Measurements from ENCODE around the gene RBM27.
"Not testable (repeated sequence)": the region's sequence is repeated elsewhere in the genome, so short reads cannot be mapped to it uniquely, and the experiment has no call there.

RBM27 gene

GRCh38 chr5:146165903-146166302 lies 37.5 kb upstream of the RBM27 start:
- no peaks in the 10 kb centered on the region for H3K4me1 ChIP-seq (ENCODE audit: control insufficient read depth in 1 of 2, insufficient read depth in 2 of 2, low read length in 2 of 2)
- no peaks in the 10 kb centered on the region for H3K9me3 ChIP-seq (ENCODE audit: insufficient read depth, low read depth, low read length)
- H3K79me1 ChIP-seq (ENCODE audit: low read length), result no peaks in the 10 kb centered on the region
- H3K4me2 ChIP-seq (ENCODE audit: low read length), result no peak overlapping the region
- H2AFZ ChIP-seq (ENCODE audit: insufficient read depth, low read length, poor library complexity), result no peak overlapping the region
- H3K23ac ChIP-seq (ENCODE audit: low read length), result no peak overlapping the region
- H2BK120ac ChIP-seq (ENCODE audit: insufficient read depth, low read length, poor library complexity), result no peak overlapping the region
- no peak overlapping the region for H3K14ac ChIP-seq (ENCODE audit: low read length)
- H3K79me2 ChIP-seq (ENCODE audit: control insufficient read depth, insufficient read depth, low read length, poor library complexity), result no peaks in the 10 kb centered on the region
- H4K8ac ChIP-seq (ENCODE audit: low read depth, low read length), result no peak overlapping the region
- WGBS (ENCODE audit: extremely low coverage, insufficient coverage, insufficient read length), result no CpG with 5 or more reads among the region's 1 CpG
- no peak overlapping the region for H3K18ac ChIP-seq (ENCODE audit: low read length)
- H4K91ac ChIP-seq (ENCODE audit: low read depth, low read length), result no peak overlapping the region
- no peak overlapping the region for H3K27ac ChIP-seq (ENCODE audit: low read depth, low read length)
- no peak overlapping the region for H2BK5ac ChIP-seq (ENCODE audit: low read depth, low read length, poor library complexity)
- no peak overlapping the region for H2AK5ac ChIP-seq (ENCODE audit: low read length)
- no peak overlapping the region for H3K9ac ChIP-seq (ENCODE audit: low read length)
- no peaks in the 10 kb centered on the region for H3K27me3 ChIP-seq (ENCODE audit: insufficient read depth, low read length)
- H3K4ac ChIP-seq (ENCODE audit: low read depth, low read length), result no peak overlapping the region
- peaks cover 20 to 26% of the 10 kb centered on the region in 2 experiments for H3K36me3 ChIP-seq (ENCODE audit: control insufficient read depth in 1 of 2, insufficient read depth in 2 of 2, low read length in 2 of 2)
- no peak overlapping the region for H3K4me3 ChIP-seq (ENCODE audit: low read depth, low read length)
- H2BK12ac ChIP-seq (ENCODE audit: low read length), result no peak overlapping the region
- H4K12ac ChIP-seq (ENCODE audit: low read depth, low read length), result no peak overlapping the region
- DNase-seq, result peak; percentile 38 to 69

- Histone ChIP-seq H2BK5ac (ENCODE audit: low read depth, low read length, poor library complexity) (no peak overlapping the region), H3K23ac (ENCODE audit: low read length) (no peak overlapping the region), H3K9ac (ENCODE audit: low read length) (no peak overlapping the region), H2AFZ (ENCODE audit: insufficient read depth, low read length, poor library complexity) (no peak overlapping the region), H4K8ac (ENCODE audit: low read depth, low read length) (no peak overlapping the region), H3K4ac (ENCODE audit: low read depth, low read length) (no peak overlapping the region), H3K79me1 (ENCODE audit: low read length) (no peaks in the 10 kb centered on the region), H4K12ac (ENCODE audit: low read depth, low read length) (no peak overlapping the region), H3K14ac (ENCODE audit: low read length) (no peak overlapping the region), H2AK5ac (ENCODE audit: low read length) (no peak overlapping the region), H3K4me1 (ENCODE audit: control insufficient read depth in 1 of 2, insufficient read depth in 2 of 2, low read length in 2 of 2) (no peaks in the 10 kb centered on the region), H3K18ac (ENCODE audit: low read length) (no peak overlapping the region), H3K4me2 (ENCODE audit: low read length) (no peak overlapping the region), H3K79me2 (ENCODE audit: control insufficient read depth, insufficient read depth, low read length, poor library complexity) (no peaks in the 10 kb centered on the region), H4K91ac (ENCODE audit: low read depth, low read length) (no peak overlapping the region), H3K27me3 (ENCODE audit: insufficient read depth, low read length) (no peaks in the 10 kb centered on the region), H3K27ac (ENCODE audit: low read depth, low read length) (no peak overlapping the region), H3K4me3 (ENCODE audit: low read depth, low read length) (no peak overlapping the region), H2BK12ac (ENCODE audit: low read length) (no peak overlapping the region), H3K9me3 (ENCODE audit: insufficient read depth, low read depth, low read length) (no peaks in the 10 kb centered on the region), H3K36me3 (ENCODE audit: control insufficient read depth in 1 of 2, insufficient read depth in 2 of 2, low read length in 2 of 2) (peaks cover 17 to 19% of the 10 kb centered on the region in 2 experiments), H2BK120ac (ENCODE audit: insufficient read depth, low read length, poor library complexity) (no peak overlapping the region)
- DNase-seq, result no peak
Measured at GRCh38 chr5:146169076-146169475, 34.3 kb upstream of the RBM27 start.

- H3K23ac ChIP-seq (ENCODE audit: low read length); H2AFZ ChIP-seq (ENCODE audit: insufficient read depth, low read length, poor library complexity); H3K27me3 ChIP-seq (ENCODE audit: insufficient read depth, low read length); H3K4me1 ChIP-seq (ENCODE audit: control insufficient read depth in 1 of 2, insufficient read depth in 2 of 2, low read length in 2 of 2); H3K9me3 ChIP-seq (ENCODE audit: insufficient read depth, low read depth, low read length); H3K9ac ChIP-seq (ENCODE audit: low read length); H2BK12ac ChIP-seq (ENCODE audit: low read length); DNase-seq; H3K14ac ChIP-seq (ENCODE audit: low read length); H4K12ac ChIP-seq (ENCODE audit: low read depth, low read length); H3K79me2 ChIP-seq (ENCODE audit: control insufficient read depth, insufficient read depth, low read length, poor library complexity); H2BK120ac ChIP-seq (ENCODE audit: insufficient read depth, low read length, poor library complexity); H3K4ac ChIP-seq (ENCODE audit: low read depth, low read length); H4K8ac ChIP-seq (ENCODE audit: low read depth, low read length); H3K4me2 ChIP-seq (ENCODE audit: low read length); H3K18ac ChIP-seq (ENCODE audit: low read length); H3K27ac ChIP-seq (ENCODE audit: low read depth, low read length); H4K91ac ChIP-seq (ENCODE audit: low read depth, low read length); H2AK5ac ChIP-seq (ENCODE audit: low read length); H3K79me1 ChIP-seq (ENCODE audit: low read length); H2BK5ac ChIP-seq (ENCODE audit: low read depth, low read length, poor library complexity); H3K4me3 ChIP-seq (ENCODE audit: low read depth, low read length): not testable (repeated sequence)
- peaks cover 16 to 20% of the 10 kb centered on the region in 2 experiments for H3K36me3 ChIP-seq (ENCODE audit: control insufficient read depth in 1 of 2, insufficient read depth in 2 of 2, low read length in 2 of 2)
- no CpG with 5 or more reads among the region's 8 CpGs for WGBS (ENCODE audit: extremely low coverage, insufficient coverage, insufficient read length)
Measured at GRCh38 chr5:146173049-146173448, 30.4 kb upstream of the RBM27 start.

- H3K36me3 ChIP-seq (ENCODE audit: control insufficient read depth in 1 of 2, insufficient read depth in 2 of 2, low read length in 2 of 2), result peaks cover 13 to 17% of the 10 kb centered on the region in 2 experiments
- no peak overlapping the region for H2BK12ac ChIP-seq (ENCODE audit: low read length)
- no peaks in the 10 kb centered on the region for H3K4me1 ChIP-seq (ENCODE audit: control insufficient read depth in 1 of 2, insufficient read depth in 2 of 2, low read length in 2 of 2)
- H3K79me2 ChIP-seq (ENCODE audit: control insufficient read depth, insufficient read depth, low read length, poor library complexity), result no peaks in the 10 kb centered on the region
- H3K18ac ChIP-seq (ENCODE audit: low read length), result no peak overlapping the region
- DNase-seq, result no peak
- H3K79me1 ChIP-seq (ENCODE audit: low read length), result no peaks in the 10 kb centered on the region
- no peak overlapping the region for H3K14ac ChIP-seq (ENCODE audit: low read length)
- no peak overlapping the region for H3K23ac ChIP-seq (ENCODE audit: low read length)
- no peak overlapping the region for H3K4me2 ChIP-seq (ENCODE audit: low read length)
- no peak overlapping the region for H4K8ac ChIP-seq (ENCODE audit: low read depth, low read length)
- H2BK5ac ChIP-seq (ENCODE audit: low read depth, low read length, poor library complexity), result no peak overlapping the region
- H2AFZ ChIP-seq (ENCODE audit: insufficient read depth, low read length, poor library complexity), result no peak overlapping the region
- H4K91ac ChIP-seq (ENCODE audit: low read depth, low read length), result no peak overlapping the region
- H3K4ac ChIP-seq (ENCODE audit: low read depth, low read length), result no peak overlapping the region
- no peaks in the 10 kb centered on the region for H3K27me3 ChIP-seq (ENCODE audit: insufficient read depth, low read length)
- no peak overlapping the region for H3K9ac ChIP-seq (ENCODE audit: low read length)
- no peaks in the 10 kb centered on the region for H3K9me3 ChIP-seq (ENCODE audit: insufficient read depth, low read depth, low read length)
- WGBS (ENCODE audit: extremely low coverage, insufficient coverage, insufficient read length), result no CpG with 5 or more reads among the region's 3 CpGs
- H2BK120ac ChIP-seq (ENCODE audit: insufficient read depth, low read length, poor library complexity), result no peak overlapping the region
- no peak overlapping the region for H4K12ac ChIP-seq (ENCODE audit: low read depth, low read length)
- H3K4me3 ChIP-seq (ENCODE audit: low read depth, low read length), result no peak overlapping the region
- H3K27ac ChIP-seq (ENCODE audit: low read depth, low read length), result no peak overlapping the region
- no peak overlapping the region for H2AK5ac ChIP-seq (ENCODE audit: low read length)
Measured at GRCh38 chr5:146173597-146173996, 29.8 kb upstream of the RBM27 start.
